Naive B cell (primary cell): ENCODE data around the gene USP32. TPM values are rescaled to one million over a fixed set of nuclear protein-coding genes. Genes with fewer than 3 reads are reported as not detected.

Experiments
- ATAC-seq, 2 donors: fragments of 150-1000 bp; cut with Tn5 transposase; 2 replicates each; pipeline ENCODE4 v1.10.0; 2021; ENCODE audit warnings: low read depth in 2 of 2, mild to moderate bottlenecking in 2 of 2, moderate library complexity in 2 of 2
- DNase-seq: peaks from one replicate; pipeline ENCODE4 v3.0.0; 2022
- H3K27ac Mint-ChIP-seq, 6 donors: one replicate each; pipeline ENCODE4 v1.8.0; 2020 to 2022; ENCODE audit warnings: mild to moderate bottlenecking in 6 of 6, mixed read lengths in 6 of 6, moderate library complexity in 5 of 6, inconsistent platforms in 2 of 6
- H3K27me3 Mint-ChIP-seq, 3 donors: one replicate each; pipeline ENCODE4 v1.8.0; 2021 to 2022; ENCODE audit warnings: mixed read lengths in 3 of 3, mild to moderate bottlenecking in 1 of 3
- H3K36me3 Mint-ChIP-seq, 2 donors: one replicate each; pipeline ENCODE4 v1.8.0; 2020 to 2022; ENCODE audit warnings: mixed read lengths in 2 of 2, inconsistent platforms in 1 of 2, mild to moderate bottlenecking in 1 of 2
- H3K4me1 Mint-ChIP-seq, 3 donors: one replicate each; pipeline ENCODE4 v1.8.0; 2020 to 2022; ENCODE audit warnings: mixed read lengths in 3 of 3, inconsistent platforms in 1 of 3, mild to moderate bottlenecking in 1 of 3, moderate library complexity in 1 of 3
- H3K4me3 Mint-ChIP-seq, 8 donors: one replicate each; pipeline ENCODE4 v1.8.0; 2020 to 2022; ENCODE audit warnings: mild to moderate bottlenecking in 8 of 8, mixed read lengths in 8 of 8, moderate library complexity in 8 of 8, inconsistent platforms in 2 of 8
- H3K9me3 Mint-ChIP-seq, 7 donors: one replicate each; pipeline ENCODE4 v1.8.0; 2020 to 2022; ENCODE audit warnings: mixed read lengths in 7 of 7, mild to moderate bottlenecking in 5 of 7, inconsistent platforms in 2 of 7, moderate library complexity in 1 of 7
- polyA plus RNA-seq, 6 donors: library from polyadenylated mRNA; unstranded; fragments of 300-500 nt; fragmentation: Illumina TruSeq; gene quantifications; one replicate each; pipeline ENCODE4 v1.2.3, GENCODE V29; 2021; ENCODE audit warnings: low read depth in 6 of 6

Gene USP32
- polyA plus RNA-seq, 6 donors from 2014 or later: 7.3 to 16.2 (median 14.1) TPM; not detected in 1

DNA sequence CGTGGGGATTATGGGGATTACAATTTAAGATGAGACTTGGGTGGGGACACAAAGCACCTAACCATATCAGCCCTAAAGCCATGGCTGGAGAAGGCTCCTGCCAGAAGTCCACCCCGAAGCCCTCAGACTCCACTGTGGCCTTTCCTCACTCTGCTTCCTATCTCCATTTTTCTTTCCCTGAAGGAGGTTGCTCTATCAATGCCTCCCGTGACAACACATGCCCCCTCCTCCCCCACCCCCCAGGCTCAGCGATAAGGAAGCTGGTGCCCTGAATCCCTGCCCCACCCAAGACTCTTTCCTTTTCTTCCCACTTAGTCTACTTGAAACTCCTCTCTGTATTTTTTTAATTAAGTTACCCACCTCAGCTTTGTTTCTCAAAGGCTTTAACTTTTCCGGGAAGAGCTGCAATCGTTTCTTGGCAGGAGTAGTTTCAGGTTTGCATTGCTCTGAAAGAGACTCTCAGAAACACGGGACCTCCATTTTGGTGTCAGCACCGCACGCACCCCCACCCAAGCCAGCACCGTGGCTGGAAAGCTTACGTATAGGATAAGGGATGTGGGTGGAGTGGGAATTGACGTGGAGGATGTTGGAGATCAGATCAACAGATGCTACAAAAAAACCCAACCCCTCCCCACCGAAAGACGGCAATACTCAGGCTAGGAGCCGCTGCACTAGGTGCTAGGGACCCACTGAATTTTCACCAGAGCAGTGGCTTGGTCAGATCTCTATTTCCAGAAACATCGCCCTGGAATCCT, 257.4 kb downstream of the USP32 start:
- Mint-ChIP-seq H3K27ac (peak overlapping the region in 3 of 6 donors; percentile 50 to 60 (median 51)), H3K4me3 (peak overlapping the region; percentile 89 to 97 (median 94)), H3K27me3 (peaks cover 2 to 21% (median 17%) of the 10 kb centered on the region in 3 donors), H3K4me1 (peaks cover 28 to 41% (median 36%) of the 10 kb centered on the region in 3 donors), H3K36me3 (no peaks in the 10 kb centered on the region), H3K9me3 (peaks cover 0 to 4% (median 0%) of the 10 kb centered on the region in 7 donors)
- DNase-seq (no peak), ATAC-seq (no peak)

- Mint-ChIP-seq H3K27ac (no peak overlapping the region), H3K4me3 (no peak overlapping the region), H3K9me3 (peaks cover 0 to 4% (median 0%) of the 10 kb centered on the region in 7 donors), H3K4me1 (peaks cover 23 to 28% (median 27%) of the 10 kb centered on the region in 3 donors), H3K36me3 (no peaks in the 10 kb centered on the region), H3K27me3 (peaks cover 16 to 21% (median 21%) of the 10 kb centered on the region in 3 donors)
- DNase-seq (no peak), ATAC-seq (no peak)
Observed at GRCh38 chr17:60130466-60130865, 261.5 kb downstream of the USP32 start.

DNA sequence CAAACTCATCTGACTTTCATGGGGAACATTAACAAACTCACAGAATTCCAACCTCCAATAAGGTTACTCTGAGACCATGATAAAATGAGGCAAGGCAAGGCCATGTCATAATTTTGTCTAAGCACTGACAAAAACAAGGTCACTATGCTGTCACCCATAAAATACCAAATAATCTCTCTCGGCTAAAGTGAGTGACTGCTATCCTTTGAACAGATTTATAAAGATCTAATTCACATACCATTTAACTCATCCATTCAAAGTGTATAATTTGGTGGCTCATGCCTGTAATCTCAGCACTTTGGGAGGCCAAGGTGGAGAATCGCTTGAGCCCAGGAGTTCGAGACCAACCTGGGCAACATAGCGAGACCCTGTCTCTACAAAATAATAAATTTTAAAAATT, 262.8 kb downstream of the USP32 start:
- peaks cover 0 to 4% (median 0%) of the 10 kb centered on the region in 7 donors for H3K9me3 Mint-ChIP-seq
- DNase-seq (no peak), ATAC-seq (no peak)
- H3K4me3 Mint-ChIP-seq: no peak overlapping the region
- H3K36me3 Mint-ChIP-seq: no peaks in the 10 kb centered on the region
- H3K4me1 Mint-ChIP-seq: peaks cover 10 to 15% (median 14%) of the 10 kb centered on the region in 3 donors
- no peak overlapping the region for H3K27ac Mint-ChIP-seq
- H3K27me3 Mint-ChIP-seq: peaks cover 16 to 21% (median 17%) of the 10 kb centered on the region in 3 donors

Other genes with a start within 250 kb of the USP32 start
- gene CA4, start 242.2 kb downstream of the USP32 start, polyA plus RNA-seq: not detected
- gene CHCT1, start 30.4 kb upstream of the USP32 start, polyA plus RNA-seq: under 1 TPM in 1 of 6 donors, not detected in 5; 0.45 TPM
- 10 to 100 TPM; 17.1 to 31.5 (median 27.3) TPM for gene APPBP2, start 134.1 kb upstream of the USP32 start, polyA plus RNA-seq
- 10 to 100 TPM; 10.1 to 21.4 (median 12.6) TPM for gene PPM1D, start 208.1 kb upstream of the USP32 start, polyA plus RNA-seq